Activated CD4-positive, alpha-beta T cell treated with anti-CD3 and anti-CD28 coated beads, Interleukin-2, Interleukin-6, amounts not matched to agents 100 ng/mL and 50 ng/mL, durations not matched to agents 16 hours and 8 hours (primary cell): Measurements from ENCODE around the gene PROM2.
A peak's percentile ranks its signal among the peaks of the same experiment; 100 is the strongest.
"Not testable (repeated sequence)": the region's sequence is repeated elsewhere in the genome, so short reads cannot be mapped to it uniquely, and the experiment has no call there.

Source experiments
- DNase-seq: peaks from one replicate; pipeline ENCODE4 v3.0.0-alpha.2; 2020

Gene PROM2

DNA sequence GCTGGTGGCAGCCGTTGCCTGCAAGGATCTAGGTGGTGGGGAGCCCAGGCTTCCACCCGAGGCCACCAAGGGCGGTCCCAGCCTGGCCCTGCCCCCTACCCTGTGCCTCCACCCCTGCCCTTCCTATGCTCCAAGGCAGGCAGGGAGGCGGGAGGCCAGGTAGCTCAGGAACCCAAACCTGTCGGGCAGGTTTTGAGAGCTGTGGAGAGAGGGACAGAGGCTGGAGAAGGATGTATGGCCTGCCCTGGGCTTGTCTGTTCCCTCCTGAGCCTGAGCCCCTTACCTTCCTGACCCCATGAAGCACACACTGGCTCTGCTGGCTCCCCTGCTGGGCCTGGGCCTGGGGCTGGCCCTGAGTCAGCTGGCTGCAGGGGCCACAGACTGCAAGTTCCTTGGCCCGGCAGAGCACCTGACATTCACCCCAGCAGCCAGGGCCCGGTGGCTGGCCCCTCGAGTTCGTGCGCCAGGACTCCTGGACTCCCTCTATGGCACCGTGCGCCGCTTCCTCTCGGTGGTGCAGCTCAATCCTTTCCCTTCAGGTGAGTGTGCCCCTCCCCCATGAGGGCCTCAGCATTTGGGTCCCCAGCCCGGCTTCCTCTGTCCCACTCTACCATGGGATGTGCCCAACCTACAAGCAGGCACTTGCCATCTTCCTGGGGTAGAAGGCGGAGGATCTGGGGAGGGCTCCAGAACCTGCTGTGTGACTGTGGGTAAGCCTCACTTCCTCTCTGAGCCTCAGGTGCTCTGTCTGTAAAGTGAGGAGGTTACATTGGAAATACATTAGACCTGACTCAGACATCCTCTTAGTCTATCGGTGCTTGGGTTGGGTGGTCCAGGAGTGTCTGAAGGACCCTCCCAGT lies at the start of gene PROM2:
TSS of gene PROM2 (plus strand) at position 159 of the 860 bp plus-strand sequence. CDS start at position 296, 137 bp downstream.
- no peak for DNase-seq

GRCh38 chr2:95225658-95226057 lies 48.6 kb upstream of the PROM2 start:
- DNase-seq: no peak

DNA sequence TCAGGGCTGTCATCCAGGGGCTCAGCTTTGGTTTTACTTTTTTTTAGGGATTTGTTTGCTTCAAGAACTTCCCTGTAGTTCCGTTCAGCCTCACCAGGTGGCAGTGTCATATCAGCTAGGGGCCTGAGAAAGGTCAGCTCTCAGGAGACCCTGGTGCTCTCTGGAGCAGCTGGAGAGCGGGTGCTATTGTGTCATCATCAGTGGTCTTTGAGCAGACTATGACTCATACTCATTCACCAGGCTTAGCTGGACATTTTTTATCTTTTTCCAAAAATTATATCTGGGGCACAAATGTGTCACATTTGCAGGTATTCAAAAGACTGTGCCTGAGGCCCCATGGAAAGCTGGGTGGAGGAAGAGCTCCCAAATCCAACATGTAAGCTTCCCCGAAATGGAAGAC lies 42.5 kb upstream of the PROM2 start:
- DNase-seq: peak; percentile 32

DNA sequence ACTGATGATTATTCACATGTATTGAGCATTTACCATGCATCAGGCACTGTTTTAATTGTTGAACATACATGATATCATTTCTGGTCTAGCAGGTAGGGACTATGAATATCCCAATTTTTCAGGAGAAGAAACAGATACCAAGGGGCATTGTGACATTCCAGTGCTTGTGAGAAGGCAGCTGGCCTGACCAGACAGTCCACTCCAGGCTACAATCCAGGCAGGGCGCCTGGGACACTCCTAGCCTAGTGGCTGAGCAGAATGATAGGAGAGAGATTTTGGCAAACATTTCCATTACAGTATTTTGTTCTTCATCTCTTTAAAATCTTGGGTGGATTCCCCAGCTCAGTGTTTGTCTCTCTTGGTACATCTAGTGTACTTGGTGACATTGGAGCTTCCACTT lies 42.0 kb upstream of the PROM2 start:
- no peak for DNase-seq

DNA sequence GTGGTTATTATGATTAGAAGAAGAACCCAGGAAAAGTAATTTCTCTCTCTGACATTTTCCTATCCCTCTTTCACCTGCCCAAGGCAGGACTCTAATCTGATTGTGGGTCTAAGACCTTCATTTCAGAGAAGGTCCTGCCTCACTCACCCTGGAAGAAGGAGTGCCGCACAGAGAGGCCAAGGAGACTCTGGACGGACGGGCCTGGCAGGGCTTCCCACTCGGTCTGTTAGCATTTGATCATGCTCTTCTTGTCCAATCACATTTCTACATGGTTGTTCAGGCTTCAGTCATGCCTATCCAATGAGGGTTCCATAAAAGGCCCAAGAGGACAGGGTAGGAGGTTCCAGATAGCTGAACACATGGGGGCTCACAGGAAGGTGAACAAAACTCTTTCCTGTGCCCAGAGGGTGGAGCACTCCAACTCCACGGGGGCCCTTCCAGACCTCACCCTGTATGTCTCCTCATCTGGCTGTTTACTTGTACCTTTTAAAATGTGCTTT lies 39.9 kb upstream of the PROM2 start:
- no peak for DNase-seq

DNA sequence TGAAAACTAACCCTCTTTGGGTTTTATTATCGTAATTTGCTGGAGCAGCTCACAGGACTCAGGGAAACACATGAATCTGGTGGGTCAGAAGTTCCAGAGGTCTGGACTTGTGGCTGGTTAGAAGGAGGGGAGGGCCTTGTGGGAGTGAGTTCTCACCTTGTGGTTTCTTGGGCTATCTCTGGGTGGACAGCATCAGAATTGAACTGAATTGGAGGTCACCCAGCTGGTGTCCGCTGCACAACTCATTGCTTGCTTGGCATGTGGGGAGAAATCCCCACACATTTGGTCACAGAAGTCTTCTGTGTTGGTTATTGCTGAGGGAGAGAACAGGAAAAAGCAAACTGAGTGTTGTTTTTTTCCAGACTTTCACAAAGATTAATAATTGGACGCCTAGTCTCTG lies 39.4 kb upstream of the PROM2 start:
- DNase-seq: no peak

DNA sequence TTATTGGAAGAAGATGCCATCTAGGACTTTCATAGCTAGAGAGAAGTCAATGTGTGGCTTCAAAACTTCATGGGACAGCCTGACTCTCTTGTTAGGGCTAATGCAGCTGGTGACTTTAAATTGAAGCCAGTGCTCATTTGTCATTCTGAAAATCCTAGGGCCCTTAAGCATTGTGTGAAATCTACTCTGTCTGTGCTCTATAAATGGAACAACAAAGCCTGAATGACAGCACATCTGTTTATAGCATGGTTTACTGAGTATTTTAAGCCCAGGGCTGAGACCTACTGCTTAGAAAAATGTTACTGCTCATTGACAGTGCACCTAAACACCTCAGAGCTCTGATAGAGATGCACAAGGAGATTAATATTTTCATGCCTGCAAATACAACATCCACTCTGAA lies 36.1 kb upstream of the PROM2 start:
- DNase-seq: no peak

DNA sequence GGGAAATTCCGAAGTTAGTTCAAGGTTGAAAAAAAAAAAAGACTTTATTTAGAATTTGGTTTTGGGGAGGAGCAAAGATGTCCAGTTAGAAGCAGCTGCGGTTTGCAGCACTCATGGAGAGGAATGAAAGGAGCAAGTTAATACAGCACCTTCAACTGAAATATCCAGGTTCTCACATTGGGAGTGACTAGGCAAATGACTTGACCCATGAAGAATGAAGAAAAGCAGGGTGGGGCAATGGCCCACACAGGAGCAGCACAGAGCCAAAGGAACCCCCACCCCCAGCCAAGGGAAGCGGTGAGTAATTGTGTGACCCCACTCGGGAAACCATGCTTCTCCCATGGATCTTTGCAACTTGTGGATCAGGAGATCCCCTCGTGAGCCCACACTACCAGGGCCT lies 34.2 kb upstream of the PROM2 start:
- DNase-seq: no peak

GRCh38 chr2:95240556-95240955 lies 33.7 kb upstream of the PROM2 start:
- no peak for DNase-seq

DNA sequence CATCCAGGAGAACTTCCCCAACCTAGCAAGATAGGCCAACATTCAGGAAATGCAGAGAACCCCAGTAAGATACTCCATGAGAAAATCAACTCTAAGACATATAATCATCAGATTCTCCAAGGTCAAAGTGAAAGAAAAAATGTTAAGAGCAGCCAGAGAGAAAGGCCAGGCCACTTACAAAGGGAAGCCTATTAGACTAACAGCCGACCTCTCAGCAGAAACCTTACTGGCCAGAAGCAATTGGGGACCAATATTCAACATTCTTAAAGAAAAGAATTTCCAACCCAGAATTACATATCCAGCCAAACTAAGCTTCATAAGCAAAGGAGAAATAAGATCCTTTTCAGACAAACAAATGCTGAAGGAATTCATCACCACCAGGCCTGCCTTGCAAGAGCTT lies 32.2 kb upstream of the PROM2 start:
- not testable (repeated sequence) for DNase-seq

DNA sequence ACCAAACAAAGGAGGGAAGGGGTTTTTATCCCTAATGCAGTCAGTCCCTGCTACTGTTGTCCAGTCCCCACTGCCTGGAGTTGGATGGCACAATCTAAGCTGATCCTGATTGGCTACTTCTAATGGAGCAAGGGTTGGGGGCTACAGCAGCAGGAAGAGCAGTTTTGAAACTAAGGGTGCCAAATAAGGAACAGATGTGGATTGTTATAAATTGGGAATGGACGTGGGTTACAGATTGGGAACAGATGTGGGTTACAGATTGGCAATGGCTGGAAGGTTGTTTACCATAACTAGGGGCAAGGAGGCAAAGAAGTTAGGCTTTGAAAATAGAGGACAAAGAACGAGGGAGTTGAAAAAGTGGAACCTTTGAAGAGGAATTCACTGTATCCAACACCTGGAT lies 16.0 kb upstream of the PROM2 start:
- DNase-seq: no peak

DNA sequence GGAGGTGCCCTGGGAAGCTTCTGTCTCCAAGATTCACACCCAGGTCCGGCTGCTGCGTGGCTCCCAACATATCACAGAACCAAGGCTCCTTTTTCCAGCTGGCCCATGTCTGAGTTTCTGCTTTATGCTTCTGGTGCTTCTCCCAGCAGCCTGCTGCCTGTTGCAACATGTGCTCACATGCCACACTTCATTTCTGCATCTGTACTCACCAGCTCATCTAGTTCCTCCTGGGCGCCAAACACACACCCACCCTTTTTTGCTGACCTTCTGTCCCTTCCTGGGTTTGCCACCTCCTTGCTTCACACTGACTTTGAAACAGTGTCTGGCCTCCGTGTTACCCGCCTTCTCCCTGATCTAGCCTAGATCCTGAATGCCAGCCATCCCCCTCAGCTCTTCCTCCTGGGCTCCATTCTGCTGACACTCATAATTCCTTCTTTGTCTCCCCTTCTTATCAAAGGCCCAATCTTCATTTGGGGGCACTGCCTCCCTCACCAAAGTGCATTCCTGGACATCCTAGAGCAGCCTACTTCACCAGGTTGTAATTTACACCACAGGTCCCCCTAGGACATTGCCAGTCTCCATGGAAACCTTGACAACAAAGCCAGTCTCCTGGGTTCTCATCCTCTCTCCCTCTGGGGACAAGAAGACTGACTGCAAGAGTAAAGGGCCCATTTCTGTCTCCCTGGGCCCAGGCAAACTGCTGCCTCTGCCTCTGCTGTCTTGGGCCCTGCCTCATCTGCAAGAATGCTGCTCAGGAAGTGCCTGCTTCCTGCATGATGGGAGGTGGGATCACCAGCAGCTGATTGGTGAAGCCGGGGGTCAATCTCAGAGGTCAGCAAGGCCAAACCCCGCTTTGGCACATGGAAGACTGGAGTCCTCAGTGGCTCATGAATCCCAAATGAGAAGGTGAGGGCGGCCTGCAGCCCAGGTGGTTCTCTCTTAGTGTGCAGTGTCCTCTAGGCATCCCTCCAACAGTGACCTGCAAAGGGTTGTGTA lies 13.9 kb upstream of the PROM2 start:
- no peak for DNase-seq

GRCh38 chr2:95261602-95262001 lies 12.6 kb upstream of the PROM2 start:
- no peak for DNase-seq

GRCh38 chr2:95262896-95263542 lies 11.2 kb upstream of the PROM2 start:
- DNase-seq: no peak

GRCh38 chr2:95264624-95265023 lies 9.6 kb upstream of the PROM2 start:
- DNase-seq: no peak

- no peak for DNase-seq
Observed at GRCh38 chr2:95265182-95265581, 9.1 kb upstream of the PROM2 start.

DNA sequence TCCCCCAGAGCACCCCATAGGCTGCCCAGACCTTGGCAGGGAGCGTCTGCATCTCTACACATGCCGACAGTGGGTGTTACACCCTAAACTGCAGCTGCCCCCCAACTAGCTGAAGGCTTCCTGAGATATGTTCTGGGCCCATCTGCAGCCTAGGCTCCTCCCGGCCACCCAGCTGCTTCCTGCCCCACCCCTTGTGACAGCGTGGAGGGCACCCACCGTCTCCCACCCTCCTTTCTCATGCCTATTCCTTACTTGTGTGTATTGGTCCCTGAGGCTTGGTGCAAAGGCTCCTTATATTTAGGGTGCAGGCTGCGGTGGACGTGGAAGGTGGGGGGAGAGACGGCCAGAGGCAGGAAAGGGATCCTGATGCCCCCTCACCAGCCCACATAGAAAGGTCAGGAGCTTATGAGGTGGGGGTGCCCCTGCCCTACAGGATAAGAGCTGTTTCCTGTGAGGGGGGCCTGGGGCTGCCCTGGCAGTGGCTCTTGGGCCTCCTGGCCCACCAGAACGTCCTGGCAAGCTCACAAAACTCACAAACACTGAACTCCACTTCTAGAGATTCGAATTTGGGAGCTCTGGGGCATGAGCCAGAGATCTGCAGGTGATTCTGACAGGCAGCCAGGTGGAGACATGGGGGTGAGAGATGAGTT lies 7.3 kb upstream of the PROM2 start:
- DNase-seq: no peak

- DNase-seq: no peak
Observed at GRCh38 chr2:95267458-95268210, 6.6 kb upstream of the PROM2 start.

DNA sequence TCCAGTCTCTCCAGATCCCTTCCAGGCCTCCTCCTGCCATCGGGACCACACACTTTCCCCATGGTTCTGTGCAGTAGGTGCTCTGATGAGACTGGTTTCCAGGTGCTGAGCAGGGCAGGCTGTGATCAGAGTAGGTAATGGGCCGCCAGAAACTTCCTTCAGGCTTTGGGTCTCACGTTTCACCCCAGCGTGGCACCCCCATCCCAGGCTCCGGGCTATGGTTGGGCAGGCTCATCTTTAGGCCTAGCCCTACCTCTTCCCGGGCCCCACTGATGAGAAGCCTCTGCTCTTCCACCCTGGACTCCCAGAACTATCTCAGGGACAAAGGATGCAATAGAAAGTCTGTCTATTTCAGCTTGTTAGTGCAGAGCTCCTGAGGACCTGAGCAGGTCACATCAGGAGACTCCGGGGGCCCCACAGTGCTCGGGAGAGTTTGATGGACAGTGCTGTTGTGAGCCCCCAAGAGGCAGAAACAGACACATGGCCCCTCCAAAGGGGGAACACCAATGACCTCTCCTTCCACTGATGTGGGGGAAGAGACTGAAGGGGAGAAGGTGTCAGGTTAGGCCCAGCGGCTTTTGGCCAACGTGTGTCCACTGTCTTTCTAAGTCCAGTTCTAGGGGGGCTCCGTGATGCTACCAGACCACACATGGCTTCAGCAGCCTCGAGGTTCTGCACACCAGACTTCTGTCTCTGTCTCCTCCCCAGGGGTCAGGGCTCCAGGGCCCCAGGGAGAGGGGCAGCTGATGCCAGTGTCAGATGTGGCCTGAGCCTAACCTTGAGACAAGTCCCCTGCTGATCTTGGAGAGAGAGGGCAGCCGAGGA lies 5.8 kb upstream of the PROM2 start:
- no peak for DNase-seq

DNA sequence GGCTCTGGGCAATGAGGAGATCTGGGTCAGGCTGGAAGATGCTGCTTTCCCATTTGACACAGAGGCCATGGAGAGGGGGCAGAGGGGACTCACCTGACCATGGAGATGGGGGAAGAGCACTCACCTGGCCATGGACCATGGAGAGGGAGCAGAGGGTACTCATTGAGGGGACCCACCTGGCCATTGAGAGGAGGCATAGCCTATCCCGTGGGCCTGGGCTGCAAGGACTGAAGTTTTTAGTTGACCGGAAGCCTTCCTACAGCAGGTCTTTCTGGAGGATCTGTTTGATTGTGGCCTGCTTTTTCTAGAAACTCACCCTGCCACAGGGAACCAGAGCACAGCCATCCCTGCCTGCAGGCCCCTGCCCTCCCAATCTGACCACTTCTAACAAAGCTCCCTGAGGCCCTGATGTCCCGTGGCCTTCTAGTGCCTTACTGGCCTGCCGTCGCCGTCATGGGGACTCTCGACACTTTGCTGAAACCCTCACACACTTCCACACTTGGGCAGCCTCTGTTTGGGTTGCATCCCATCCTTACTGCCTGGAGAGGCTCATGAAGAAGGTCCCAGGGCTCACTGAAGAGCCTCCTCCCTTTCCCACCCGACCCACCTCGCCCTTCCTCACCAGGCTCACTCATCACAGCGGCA lies 5.1 kb upstream of the PROM2 start:
- no peak for DNase-seq
